GM12878 (cell line): ENCODE results near the gene GPC6. TPM values are rescaled to one million over a fixed set of nuclear protein-coding genes. Genes with fewer than 3 reads are reported as not detected.

ENCODE experiments used
- ATAC-seq: fragments of 200-7000 bp; cut with Tn5 transposase; 3 replicates; pipeline ENCODE4 v1.9.1; 2020; ENCODE audit warnings: mild to moderate bottlenecking, moderate library complexity
- Bru-seq: library from RNA; stranded (reverse); fragments of 400-500 nt; gene quantifications from one replicate; lab custom pipeline; 2021; lab: Mats Ljungman, UMichigan
- BruChase-seq, 2 experiments: library from RNA; stranded (reverse); fragments of 400-500 nt; gene quantifications; one replicate each; lab custom pipeline; 2021; lab: Mats Ljungman, UMichigan
- BruUV-seq: library from RNA; stranded (reverse); fragments of 400-500 nt; replicated peaks from 2 replicates; lab custom pipeline; 2021; lab: Mats Ljungman, UMichigan
- CTCF ChIA-PET: fragments of 300-600 bp; sonication (Branson Sonifier 250); formaldehyde crosslinking; extraction: SDS; loops from one replicate; lab custom pipeline; 2021; ENCODE audit warnings: inconsistent platforms; lab: Yijun Ruan, JAX
- POLR2A ChIA-PET: fragments of 350-600 bp; formaldehyde crosslinking; extraction: SDS; loops from one replicate; lab custom pipeline; 2021; ENCODE audit warnings: inconsistent platforms; lab: Charles Lee
- RAD21 ChIA-PET: fragments of 300-600 bp; sonication (Branson Sonifier 250); formaldehyde crosslinking; loops from one replicate; lab custom pipeline; 2023; ENCODE audit warnings: antibody characterized with exemption; ENCODE audit not compliant: unreplicated experiment; lab: Charles Lee
- SMC1A ChIA-PET: fragments of 300-600 bp; sonication (Branson Sonifier 250); formaldehyde crosslinking; loops from one replicate; lab custom pipeline; 2023; ENCODE audit not compliant: unreplicated experiment, uncharacterized antibody; lab: Charles Lee
- DNase-seq: peaks from one replicate; pipeline ENCODE4 v3.0.0-alpha.2; 2011; ENCODE audit warnings: low read depth, low spot score
- FAIRE-seq: peaks from 3 replicates; lab custom pipeline; 2011; peaks lifted over from hg19 to GRCh38; lab: Jason Lieb, UNC
- H2AFZ ChIP-seq: 2 replicates; pipeline ENCODE4 v1.6.0; 2011; ENCODE audit warnings: low read depth, low read length, control low read depth; ENCODE audit not compliant: control insufficient read depth
- H3K27ac ChIP-seq: 2 replicates; pipeline ENCODE4 v1.5.1; 2011; ENCODE audit warnings: control low read depth; ENCODE audit not compliant: control insufficient read depth, insufficient read depth
- H3K27me3 ChIP-seq, 2 experiments: replicated peaks in 1 of 2; 2 replicates each; pipeline versions ENCODE4 v1.6.0 to v1.6.1; 2011; ENCODE audit warnings: low read length in 1 of 2; ENCODE audit not compliant: control insufficient read depth in 2 of 2, insufficient read depth in 2 of 2
- H3K36me3 ChIP-seq, 2 experiments: 2 replicates each; pipeline ENCODE4 v1.5.1; 2011; ENCODE audit warnings: low read length in 1 of 2; ENCODE audit not compliant: control insufficient read depth in 2 of 2, insufficient read depth in 2 of 2
- H3K4me1 ChIP-seq: 2 replicates; pipeline ENCODE4 v1.6.1; 2011; ENCODE audit warnings: mild to moderate bottlenecking, low read length, moderate library complexity, mixed read lengths; ENCODE audit not compliant: control insufficient read depth, insufficient read depth
- H3K4me2 ChIP-seq: 2 replicates; pipeline ENCODE4 v1.6.0; 2011; ENCODE audit warnings: control low read depth; ENCODE audit not compliant: control insufficient read depth, insufficient read depth
- H3K4me3 ChIP-seq: fragments of 200-600 bp; sonication (generic); 2 replicates; pipeline ENCODE4 v1.5.1; 2016
- H3K79me2 ChIP-seq: 2 replicates; pipeline ENCODE4 v1.6.0; 2011; ENCODE audit warnings: low read length; ENCODE audit not compliant: control insufficient read depth, insufficient read depth
- H3K9ac ChIP-seq: 2 replicates; pipeline ENCODE4 v1.8.0; 2011; ENCODE audit warnings: low read length, control low read depth, mixed read lengths; ENCODE audit not compliant: control insufficient read depth, insufficient read depth
- H3K9me3 ChIP-seq: replicated peaks from 3 replicates; pipeline ENCODE4 v1.5.1; 2011; ENCODE audit warnings: mild to moderate bottlenecking, low read length; ENCODE audit not compliant: control insufficient read depth, insufficient read depth
- H4K20me1 ChIP-seq: 2 replicates; pipeline ENCODE4 v1.6.0; 2011; ENCODE audit not compliant: control insufficient read depth, insufficient read depth
- CEBPB ChIP-seq, 2 experiments: fragments of 150-350 bp in 1 of 2; IDR thresholded peaks; 2 replicates each; pipeline ENCODE4 v1.6.1; 2012 to 2014; ENCODE audit warnings: low read depth in 2 of 2, low read length in 2 of 2, borderline replicate concordance in 1 of 2, inconsistent platforms in 1 of 2
- WGBS: methylation state at CpG from one replicate; pipeline ENCODE4 v1.1.6; 2016; ENCODE audit warnings: low lambda C conversion rate; ENCODE audit not compliant: insufficient replicate concordance, insufficient coverage; ENCODE audit errors: missing lambda C conversion rate; 5-methylcytosine and 5-hydroxymethylcytosine counted together
- in situ Hi-C: fragments of 300-500 bp; cut with MboI; formaldehyde crosslinking; loops from 9 replicates; pipeline ENCODE4 v1.14.3; 2018; ENCODE audit warnings: mixed read lengths
- intact Hi-C: fragments of 100-400 bp; cut with micrococcal nuclease; formaldehyde crosslinking; loops from one replicate; pipeline ENCODE4 v1.14.2; 2022; ENCODE audit not compliant: unreplicated experiment
- long read RNA-seq, 2 experiments: library from polyadenylated mRNA; unstranded; transcript quantifications; one replicate each; pipeline ENCODE4 v2.0.0, GENCODE V29; 2019 to 2020
- polyA minus RNA-seq, 3 experiments: library from RNA; depleted of rRNA, polyadenylated mRNA; stranded (reverse); fragments of >200 nt; gene quantifications; 2 replicates each; pipeline ENCODE4 v1.2.3, GENCODE V29; 2011
- polyA plus RNA-seq, 11 experiments: library from polyadenylated mRNA; depleted of rRNA in 4 of 11; unstranded in 6 of 11; stranded (reverse) in 5 of 11; fragments of >200 nt; fragmentation: Nextera tagmentation in 4 of 11; fragmentation: Illumina TruSeq in 1 of 11; extraction: Ambion mirVana in 4 of 11; extraction: Trizol in 1 of 11; gene quantifications; 1 replicate in 1 of 11; 2 replicates in 10 of 11; pipeline versions ENCODE4 v1.2.1 to v1.2.3, GENCODE V29; 2011 to 2016; ENCODE audit warnings: inconsistent platforms in 2 of 11, missing spikeins in 2 of 11, low read depth in 1 of 11
- total RNA-seq, 4 experiments: library from RNA; depleted of rRNA in 3 of 4; stranded (reverse); fragments of >200 nt in 3 of 4; fragmentation: Illumina TruSeq in 1 of 4; extraction: Trizol in 1 of 4; gene quantifications; 2 replicates each; pipeline versions ENCODE4 v1.2.1 to v1.2.3, GENCODE V29; 2013 to 2021

The GPC6 gene
- total RNA-seq (2013; cell fraction: nucleolus; rRNA removed), result not detected in 2 replicates
- total RNA-seq (2014; rRNA removed) (not detected in 2 replicates), total RNA-seq (2014; rRNA removed; fragmentation: Illumina TruSeq; extraction: Trizol) (0.09 TPM in 1 of 2 replicates, not detected in the other), total RNA-seq (2021) (0.16 TPM in 1 of 2 replicates, not detected in the other), polyA plus RNA-seq (2011; rRNA removed) (not detected in 2 replicates), polyA plus RNA-seq (2014; fragmentation: Illumina TruSeq; extraction: Trizol) (0.03 and 0.05 TPM in 2 replicates), polyA plus RNA-seq (2014; fragmentation: Nextera tagmentation; extraction: Ambion mirVana) (under 1 TPM in 1 of 2 experiments, not detected in 1; 0.04 TPM), polyA plus RNA-seq (2014; rRNA removed) (not detected in 2 replicates), polyA plus RNA-seq (2016; fragmentation: Nextera tagmentation; extraction: Ambion mirVana) (under 1 TPM in 1 of 2 experiments, not detected in 1; 0.03 TPM), polyA minus RNA-seq (2011; rRNA and poly(A)+ RNA removed) (not detected in 2 replicates), Bru-seq, nascent RNA (percentile 6 among the genes with signal in this experiment), BruChase-seq, experiment 1, labeled RNA remaining after a 6-hour chase (percentile 5 among the genes with signal in this experiment), BruChase-seq, experiment 2, labeled RNA remaining after a 2-hour chase (percentile 6 among the genes with signal in this experiment)
- polyA plus RNA-seq (2011; ENCODE audit: low read depth), result not detected
- polyA plus RNA-seq (2011; cell fraction: cytosol; rRNA removed), result not detected in 2 replicates
- polyA plus RNA-seq (2011; cell fraction: nucleus; rRNA removed), result not detected in 2 replicates
- polyA plus RNA-seq (2012), result not detected in 2 replicates
- not detected in 2 replicates for polyA minus RNA-seq (2011; cell fraction: cytosol; rRNA and poly(A)+ RNA removed)
- not detected in 2 replicates for polyA minus RNA-seq (2011; cell fraction: nucleus; rRNA and poly(A)+ RNA removed)
- long read RNA-seq, experiment 1, result 0 reads
- long read RNA-seq, experiment 2, partial matches to known transcripts, result 0 of 2 reads
- long read RNA-seq, experiment 2, other reads (novel, unspliced or antisense), result 2 of 2 reads

GRCh38 chr13:93226623-93227279, at the start of gene GPC6:
Gene GPC6, plus strand, starts transcription at chr13:93226807.
- ATAC-seq (no peak), DNase-seq (no peak), FAIRE-seq (no peak)
- SMC1A ChIA-PET, result no interaction called here
- Histone ChIP-seq H3K79me2 (no peaks in the 10 kb centered on the region), H3K4me2 (no peak within 1 kb of the TSS), H4K20me1 (no peaks in the 10 kb centered on the region), H3K36me3 (no peaks in the 10 kb centered on the region), H3K4me1 (no peaks in the 10 kb centered on the region), H3K9me3 (no peaks in the 10 kb centered on the region; the same call in 2 of the 3 replicates), H3K9ac (no peak within 1 kb of the TSS), H3K4me3 (no peak within 1 kb of the TSS), H3K27me3 (no peaks in the 10 kb centered on the region), H3K27ac (no peak within 1 kb of the TSS), H2AFZ (no peak within 1 kb of the TSS)
- in situ Hi-C loops, result no loop called here
- intact Hi-C loops, result no loop called here
- POLR2A ChIA-PET, result no interaction called here
- CTCF ChIA-PET, result no interaction called here
- WGBS, result 47% methylated on average over 30 of the region's 31 CpGs
- no TSS peak for BruUV-seq
- TF ChIP-seq CEBPB (IDR thresholded peaks at IDR 0.05; ENCODE audit: borderline replicate concordance in 1 of 2, low read depth in 2 of 2, low read length in 2 of 2), result no peak
- RAD21 ChIA-PET, result no interaction called here
